ENCODE data around the gene OR51G2.
"Not testable (repeated sequence)": the region's sequence is repeated elsewhere in the genome, so short reads cannot be mapped to it uniquely, and the experiment has no call there.

Gene OR51G2

GRCh38 chr11:4919250-4919649, at the start of gene OR51G2:
TSS of gene OR51G2 (minus strand) at chr11:4919350. CDS start at chr11:4915663, 3,687 bp downstream.
- in situ Hi-C loops (cut with MboI; ENCODE audit: low sequenced_read_pairs) = no loop called here

DNA sequence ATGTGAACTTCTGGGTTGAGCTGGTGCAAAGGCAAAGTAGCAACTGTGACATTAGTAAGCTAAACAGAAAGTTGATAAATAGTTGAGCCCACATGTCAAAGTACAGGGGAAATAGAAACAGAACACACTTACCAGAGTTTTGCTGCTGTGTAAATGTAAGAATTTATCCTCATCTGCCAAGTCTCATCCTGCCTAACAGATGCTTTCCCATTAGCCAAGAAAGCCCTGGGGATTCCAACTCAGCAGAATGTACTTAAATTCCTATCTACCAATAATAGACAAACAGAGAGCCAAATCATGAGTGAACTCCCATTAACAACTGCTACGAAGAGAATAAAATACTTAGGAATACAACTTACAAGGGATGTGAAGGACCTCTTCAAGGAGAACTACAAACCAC, 43.7 kb upstream of the OR51G2 start:
- in situ Hi-C loops (cut with MboI; ENCODE audit: low sequenced_read_pairs) = no loop called here

DNA sequence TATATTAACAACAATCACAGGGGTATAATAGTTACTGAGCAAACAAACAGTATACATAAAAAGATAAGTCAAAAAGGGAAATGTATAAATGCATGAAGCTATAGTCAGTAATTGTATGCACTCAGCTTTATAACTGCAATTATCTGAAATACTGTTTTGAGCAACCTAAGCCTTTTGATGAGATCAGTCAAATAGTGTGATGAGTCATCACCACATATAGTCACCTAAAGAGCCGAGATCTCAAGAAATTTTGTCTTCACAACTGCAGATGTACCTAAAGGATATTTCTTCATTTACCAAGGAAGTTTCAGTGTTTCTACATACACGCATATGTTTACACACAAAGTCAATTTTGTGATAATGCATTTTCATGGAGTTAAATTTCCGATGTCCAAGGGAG, 41.7 kb upstream of the OR51G2 start:
- in situ Hi-C loops (cut with MboI; ENCODE audit: low sequenced_read_pairs) = no loop called here

GRCh38 chr11:4957396-4957795, 38.2 kb upstream of the OR51G2 start:
- in situ Hi-C loops (cut with MboI; ENCODE audit: low sequenced_read_pairs) = no loop called here

DNA sequence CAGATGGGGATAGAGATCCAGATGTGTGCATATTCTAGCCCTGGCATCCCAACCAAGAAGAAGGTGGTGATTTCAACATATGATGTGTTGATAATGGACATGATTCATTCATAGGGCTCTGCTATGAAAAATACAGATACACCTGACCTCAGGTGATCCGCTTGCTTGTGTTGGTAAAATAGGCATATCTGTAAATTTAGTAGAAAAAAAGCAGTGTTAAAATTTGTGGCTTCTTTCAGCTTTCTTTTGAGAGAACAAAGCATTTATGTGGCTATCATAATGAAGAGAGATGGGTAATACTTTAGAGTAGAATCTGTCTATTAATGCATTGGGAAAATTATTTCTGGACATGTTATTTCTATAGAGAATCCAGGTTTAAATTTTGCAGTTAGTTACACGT, 36.5 kb upstream of the OR51G2 start, which contains the start of gene OR51A2:
Gene OR51A2, minus strand, starts transcription at position 101 of the 400 bp plus-strand sequence. Its CDS starts 0 bp downstream, at position 101.
- in situ Hi-C loops (cut with MboI; ENCODE audit: low sequenced_read_pairs) = not testable (repeated sequence)

- in situ Hi-C loops (cut with MboI; ENCODE audit: low sequenced_read_pairs) = no loop called here
Observed at GRCh38 chr11:4947505-4947904, 28.4 kb upstream of the OR51G2 start, which contains the start of gene OR51A4. TSS of gene OR51A4 (minus strand) at chr11:4947605. CDS start at chr11:4947100, 505 bp downstream.

- in situ Hi-C loops (cut with MboI; ENCODE audit: low sequenced_read_pairs) = no loop called here
Observed at GRCh38 chr11:4936745-4937144, 17.6 kb upstream of the OR51G2 start.

- in situ Hi-C loops (cut with MboI; ENCODE audit: low sequenced_read_pairs) = no loop called here
Observed at GRCh38 chr11:4932751-4933150, 13.6 kb upstream of the OR51G2 start.

DNA sequence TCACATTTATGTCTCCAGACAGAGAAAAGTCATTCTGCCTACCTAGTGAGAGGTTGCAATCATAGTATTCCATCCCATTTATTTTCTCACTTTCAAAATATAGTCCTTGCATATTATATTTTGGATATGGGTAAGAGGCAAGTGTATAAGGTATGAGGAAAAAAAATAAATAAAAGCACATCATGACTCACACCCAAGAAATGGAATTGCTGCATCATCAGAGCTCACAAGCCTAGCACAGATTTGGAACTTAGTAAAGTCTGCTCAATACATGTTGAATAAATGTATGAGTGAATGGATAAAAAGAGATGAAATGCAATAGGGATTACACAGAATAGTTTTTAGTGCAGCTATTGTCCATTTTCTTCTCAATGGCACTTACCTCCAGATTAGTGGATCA, 7.5 kb upstream of the OR51G2 start:
- in situ Hi-C loops (cut with MboI; ENCODE audit: low sequenced_read_pairs) = no loop called here

DNA sequence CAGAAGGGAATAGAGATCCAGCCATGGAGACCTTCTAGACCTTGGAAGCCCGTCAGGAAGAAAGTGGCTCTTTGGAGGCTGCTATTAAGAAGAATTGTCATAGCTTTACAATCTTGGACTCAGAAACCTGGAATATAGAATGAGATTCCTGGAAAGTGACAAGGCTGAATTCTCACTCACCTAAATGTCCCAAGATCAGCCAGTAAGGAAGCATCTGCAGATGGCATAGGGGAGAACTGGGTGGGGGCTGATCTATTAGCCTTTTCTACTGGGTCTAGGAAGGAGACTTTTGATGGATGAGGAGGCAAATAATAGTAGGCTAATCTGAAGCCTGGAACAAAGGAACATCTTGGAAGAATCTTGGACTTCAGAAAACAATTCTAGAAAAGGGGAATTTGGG, 5.1 kb upstream of the OR51G2 start, which contains the start of gene OR51G1:
Gene OR51G1, minus strand, starts transcription at position 101 of the 400 bp plus-strand sequence. Its CDS starts 0 bp downstream, at position 101.
- in situ Hi-C loops (cut with MboI; ENCODE audit: low sequenced_read_pairs) = no loop called here

DNA sequence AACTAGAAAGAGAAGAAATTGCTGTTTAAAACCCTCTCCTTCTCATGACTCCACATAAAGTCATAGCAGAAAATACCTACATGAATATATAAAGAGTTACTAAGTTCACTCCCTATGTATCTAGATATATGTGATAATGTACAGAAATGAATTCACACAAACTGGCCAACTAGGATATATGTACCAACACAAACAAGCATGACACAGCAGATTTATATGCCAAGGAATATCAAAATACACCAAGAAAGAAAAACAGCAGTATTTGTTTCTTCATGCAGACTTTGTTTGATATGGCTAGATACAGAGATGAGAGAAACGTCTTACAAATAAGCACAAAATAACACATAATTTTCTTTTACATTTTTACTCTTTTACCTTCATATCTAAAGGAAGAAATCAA, 3.2 kb upstream of the OR51G2 start:
- in situ Hi-C loops (cut with MboI; ENCODE audit: low sequenced_read_pairs) = no loop called here

DNA sequence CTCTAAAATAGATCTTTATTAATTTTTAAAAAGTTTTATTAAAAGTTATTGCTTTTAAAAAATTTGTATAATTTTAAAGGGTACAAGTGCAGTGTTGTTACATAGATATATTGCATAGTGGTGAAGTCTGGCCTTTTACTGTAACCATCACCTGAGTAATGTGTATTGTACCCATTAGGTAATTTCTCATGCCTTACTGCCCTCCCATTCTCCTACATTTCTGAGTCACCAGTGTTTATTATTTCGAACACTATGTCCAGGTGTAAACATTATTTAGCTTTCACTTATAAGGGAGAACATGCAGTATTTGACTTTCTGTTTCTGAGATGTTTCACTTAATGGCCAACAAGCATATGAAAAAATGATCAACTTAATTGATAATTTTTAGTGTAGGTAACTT, 2.6 kb upstream of the OR51G2 start:
- in situ Hi-C loops (cut with MboI; ENCODE audit: low sequenced_read_pairs) = no loop called here

GRCh38 chr11:4916581-4916980, 2.6 kb downstream of the OR51G2 start:
- in situ Hi-C loops (cut with MboI; ENCODE audit: low sequenced_read_pairs) = no loop called here

- in situ Hi-C loops (cut with MboI; ENCODE audit: low sequenced_read_pairs) = no loop called here
Observed at GRCh38 chr11:4903484-4903883, 15.7 kb downstream of the OR51G2 start, which contains the start of gene OR51A7. TSS of gene OR51A7 (plus strand) at chr11:4903783. CDS start at chr11:4907370, 3,587 bp downstream.

DNA sequence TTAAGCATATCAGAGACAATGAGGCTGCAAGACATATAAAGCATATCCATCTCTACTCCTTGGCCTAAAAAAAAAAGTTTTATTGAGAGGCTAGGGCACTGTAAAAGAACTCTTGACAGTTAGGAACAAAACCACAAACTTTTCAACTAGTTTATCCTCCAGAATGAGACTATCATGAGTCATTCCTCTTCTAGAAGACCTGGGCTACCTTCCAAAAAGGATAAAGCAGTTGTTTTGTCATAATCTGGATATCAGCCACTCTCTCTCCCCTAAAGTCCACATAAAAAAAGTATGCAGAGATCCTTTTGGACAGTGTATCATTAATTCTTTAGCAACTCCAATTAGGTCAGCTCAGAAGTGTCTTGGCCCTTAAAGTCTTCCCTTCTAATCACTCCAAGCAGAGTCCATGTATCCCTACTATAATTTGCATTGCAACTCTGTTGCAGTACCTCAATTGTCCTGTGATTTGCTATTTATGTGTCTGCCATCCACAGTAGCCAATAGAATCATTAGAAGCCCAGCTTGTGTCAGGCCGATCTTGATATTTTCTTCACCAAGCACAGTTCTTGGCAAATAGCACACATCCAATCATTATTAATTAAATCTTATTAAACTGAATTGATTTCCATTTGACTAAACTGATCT, 27.0 kb downstream of the OR51G2 start:
- in situ Hi-C loops (cut with MboI; ENCODE audit: low sequenced_read_pairs) = no loop called here

DNA sequence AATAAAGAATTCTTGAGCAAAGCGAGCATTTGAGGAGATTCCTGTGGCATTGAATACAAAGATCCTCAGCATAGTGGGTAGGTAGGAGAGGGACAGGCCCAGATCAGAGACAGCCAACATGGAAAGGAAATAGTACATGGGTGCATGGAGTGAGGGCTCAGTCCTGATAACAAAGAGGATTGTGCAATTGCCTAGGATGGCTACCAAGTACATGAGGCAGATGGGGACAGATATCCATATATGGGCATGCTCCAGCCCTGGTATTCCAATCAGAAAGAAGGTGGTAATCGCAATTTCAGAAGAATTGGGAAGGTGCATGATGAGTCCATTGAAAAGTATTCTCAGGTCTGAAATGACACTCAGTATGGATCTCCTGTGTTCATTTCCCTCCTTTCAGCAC, 28.9 kb downstream of the OR51G2 start:
- in situ Hi-C loops (cut with MboI; ENCODE audit: low sequenced_read_pairs) = no loop called here

DNA sequence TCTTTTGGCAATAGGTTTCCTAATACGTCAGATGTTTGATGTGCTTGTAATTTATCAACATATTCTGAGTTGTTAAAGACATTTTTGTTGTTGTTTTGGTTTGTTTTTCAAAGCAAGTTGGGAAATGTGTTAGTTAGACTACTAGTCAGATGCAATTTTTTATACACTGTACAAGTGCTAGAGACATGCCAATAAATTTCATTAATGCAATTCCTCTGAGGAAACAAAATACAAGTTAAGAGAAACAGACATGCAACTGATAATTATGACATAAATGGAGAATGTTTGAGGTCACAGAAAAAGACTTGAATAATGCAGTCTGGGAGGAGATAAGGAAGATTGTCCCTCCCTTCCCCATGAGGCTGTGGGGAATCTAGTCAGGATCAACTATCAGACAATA, 31.6 kb downstream of the OR51G2 start:
- in situ Hi-C loops (cut with MboI; ENCODE audit: low sequenced_read_pairs) = no loop called here

DNA sequence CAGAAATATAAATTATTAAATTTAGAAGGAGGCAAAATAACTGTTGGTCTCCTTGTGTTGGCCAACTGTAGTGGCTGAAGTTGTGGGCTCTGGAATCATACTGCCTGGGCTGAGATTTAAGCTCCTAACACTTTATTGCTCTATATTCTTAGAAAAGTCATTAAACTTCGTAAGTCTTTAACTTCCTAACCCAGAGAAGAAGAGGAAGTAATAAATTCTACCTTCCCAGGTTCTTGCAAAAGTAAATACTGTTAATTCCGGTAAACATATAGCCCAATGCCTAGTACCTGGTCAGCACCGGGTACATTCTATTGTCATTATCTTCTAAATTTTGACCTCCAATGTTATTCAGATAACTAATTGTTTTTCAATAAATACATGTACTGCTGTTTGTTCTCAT, 33.0 kb downstream of the OR51G2 start:
- in situ Hi-C loops (cut with MboI; ENCODE audit: low sequenced_read_pairs) = no loop called here

- in situ Hi-C loops (cut with MboI; ENCODE audit: low sequenced_read_pairs) = no loop called here
Observed at GRCh38 chr11:4884361-4884760, 34.8 kb downstream of the OR51G2 start.

GRCh38 chr11:4882543-4882942, 36.6 kb downstream of the OR51G2 start:
- in situ Hi-C loops (cut with MboI; ENCODE audit: low sequenced_read_pairs) = no loop called here

DNA sequence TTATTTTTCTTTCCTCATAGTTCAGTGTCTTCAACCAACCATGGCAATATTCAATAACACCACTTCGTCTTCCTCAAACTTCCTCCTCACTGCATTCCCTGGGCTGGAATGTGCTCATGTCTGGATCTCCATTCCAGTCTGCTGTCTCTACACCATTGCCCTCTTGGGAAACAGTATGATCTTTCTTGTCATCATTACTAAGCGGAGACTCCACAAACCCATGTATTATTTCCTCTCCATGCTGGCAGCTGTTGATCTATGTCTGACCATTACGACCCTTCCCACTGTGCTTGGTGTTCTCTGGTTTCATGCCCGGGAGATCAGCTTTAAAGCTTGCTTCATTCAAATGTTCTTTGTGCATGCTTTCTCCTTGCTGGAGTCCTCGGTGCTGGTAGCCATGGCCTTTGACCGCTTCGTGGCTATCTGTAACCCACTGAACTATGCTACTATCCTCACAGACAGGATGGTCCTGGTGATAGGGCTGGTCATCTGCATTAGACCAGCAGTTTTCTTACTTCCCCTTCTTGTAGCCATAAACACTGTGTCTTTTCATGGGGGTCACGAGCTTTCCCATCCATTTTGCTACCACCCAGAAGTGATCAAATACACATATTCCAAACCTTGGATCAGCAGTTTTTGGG, 37.2 kb downstream of the OR51G2 start, which contains the start of gene OR51T1:
Gene OR51T1, plus strand, starts transcription at position 41 of the 641 bp plus-strand sequence. Its CDS starts 0 bp downstream, at position 41.
- in situ Hi-C loops (cut with MboI; ENCODE audit: low sequenced_read_pairs) = no loop called here

GRCh38 chr11:4881188-4881587, 38.0 kb downstream of the OR51G2 start:
- in situ Hi-C loops (cut with MboI; ENCODE audit: low sequenced_read_pairs) = no loop called here

Measured in hTERT RPE-1 (cell line).